GM10266 (cell line): ENCODE data around the gene PHRF1.

Experiments
- DNase-seq: peaks from one replicate; pipeline ENCODE4 v3.0.0; 2012; ENCODE audit errors: extremely low spot score
- TF ChIP-seq, protein P1 (sequence below): IDR thresholded peaks from 2 replicates; pipeline ENCODE4 v1.5.1; 2012; ENCODE audit warnings: mild to moderate bottlenecking, low read depth; ENCODE audit not compliant: control insufficient read depth, insufficient read depth; ENCODE audit errors: missing control alignments

The PHRF1 gene

DNA sequence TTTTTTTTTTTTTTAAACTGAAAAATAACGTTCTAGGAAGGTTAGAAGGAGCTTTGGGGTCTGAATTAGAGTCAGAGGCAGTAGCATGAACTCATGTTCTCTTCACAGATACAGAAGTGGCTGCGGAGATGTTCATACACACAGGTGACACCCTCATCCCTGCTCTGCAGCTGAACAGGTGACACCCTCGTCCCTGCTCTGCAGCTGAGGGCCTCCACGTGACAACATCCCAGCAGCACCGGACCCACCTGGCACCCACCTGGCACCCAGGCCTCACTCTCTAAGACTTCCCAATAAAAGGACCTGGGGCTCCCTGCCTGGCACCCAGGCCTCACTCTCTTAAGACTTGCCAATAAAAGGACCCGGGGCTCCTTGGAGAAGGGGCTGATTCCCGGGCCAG is 80.6 kb downstream of the PHRF1 start:
- no peak for DNase-seq
- TF ChIP-seq, protein P1, sequence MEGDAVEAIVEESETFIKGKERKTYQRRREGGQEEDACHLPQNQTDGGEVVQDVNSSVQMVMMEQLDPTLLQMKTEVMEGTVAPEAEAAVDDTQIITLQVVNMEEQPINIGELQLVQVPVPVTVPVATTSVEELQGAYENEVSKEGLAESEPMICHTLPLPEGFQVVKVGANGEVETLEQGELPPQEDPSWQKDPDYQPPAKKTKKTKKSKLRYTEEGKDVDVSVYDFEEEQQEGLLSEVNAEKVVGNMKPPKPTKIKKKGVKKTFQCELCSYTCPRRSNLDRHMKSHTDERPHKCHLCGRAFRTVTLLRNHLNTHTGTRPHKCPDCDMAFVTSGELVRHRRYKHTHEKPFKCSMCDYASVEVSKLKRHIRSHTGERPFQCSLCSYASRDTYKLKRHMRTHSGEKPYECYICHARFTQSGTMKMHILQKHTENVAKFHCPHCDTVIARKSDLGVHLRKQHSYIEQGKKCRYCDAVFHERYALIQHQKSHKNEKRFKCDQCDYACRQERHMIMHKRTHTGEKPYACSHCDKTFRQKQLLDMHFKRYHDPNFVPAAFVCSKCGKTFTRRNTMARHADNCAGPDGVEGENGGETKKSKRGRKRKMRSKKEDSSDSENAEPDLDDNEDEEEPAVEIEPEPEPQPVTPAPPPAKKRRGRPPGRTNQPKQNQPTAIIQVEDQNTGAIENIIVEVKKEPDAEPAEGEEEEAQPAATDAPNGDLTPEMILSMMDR = no peak

DNA sequence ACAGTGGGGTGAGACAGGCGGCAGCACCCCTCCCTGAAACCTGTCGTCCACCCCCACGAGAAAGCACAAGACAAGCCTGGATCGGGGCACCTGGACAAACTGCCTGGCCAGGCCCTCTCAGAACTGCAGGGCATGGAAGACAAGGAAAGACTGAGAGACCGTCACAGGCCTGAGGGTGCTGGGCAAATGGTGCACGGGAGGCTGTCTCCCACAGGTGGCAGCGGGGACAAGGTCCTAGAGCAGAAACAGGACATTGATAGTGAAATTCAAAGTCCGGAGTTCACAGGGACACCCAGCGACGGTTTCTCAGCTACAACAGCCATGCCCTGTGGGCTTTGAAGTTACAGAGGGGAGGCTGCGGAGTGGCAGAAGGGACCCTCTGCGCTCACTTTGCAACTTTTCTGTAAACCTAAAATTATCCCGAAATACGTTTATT is 81.4 kb downstream of the PHRF1 start:
- DNase-seq = no peak
- TF ChIP-seq, protein P1 = no peak

DNA sequence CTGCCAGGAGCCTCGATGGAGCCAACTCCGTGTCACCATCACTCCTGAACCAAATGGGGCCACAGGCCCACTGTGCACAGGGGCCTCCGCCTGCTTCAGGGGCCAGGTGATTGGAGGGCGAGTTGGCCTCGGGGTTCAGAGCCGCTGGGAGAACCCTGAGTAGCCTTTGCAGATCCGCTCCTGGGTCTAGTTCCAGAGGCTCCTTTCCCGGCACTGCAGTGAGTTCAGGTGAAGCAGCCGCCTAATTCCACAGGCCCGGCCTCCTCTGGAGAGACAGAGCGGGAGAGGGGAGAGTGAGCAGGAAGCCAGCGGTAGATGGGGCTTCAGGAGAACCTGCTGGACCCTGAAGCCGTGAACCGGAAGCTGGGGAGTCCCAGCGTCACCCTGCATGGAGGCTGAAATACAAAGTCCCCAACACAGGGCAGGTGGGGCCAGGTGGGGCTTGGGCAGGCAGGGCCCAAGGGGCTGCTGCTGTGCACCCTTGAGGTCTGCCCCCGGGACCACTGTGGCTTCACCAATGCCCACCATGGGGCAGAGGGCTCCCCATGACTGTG is 83.3 kb downstream of the PHRF1 start:
- TF ChIP-seq, protein P1 = no peak
- DNase-seq = no peak

DNA sequence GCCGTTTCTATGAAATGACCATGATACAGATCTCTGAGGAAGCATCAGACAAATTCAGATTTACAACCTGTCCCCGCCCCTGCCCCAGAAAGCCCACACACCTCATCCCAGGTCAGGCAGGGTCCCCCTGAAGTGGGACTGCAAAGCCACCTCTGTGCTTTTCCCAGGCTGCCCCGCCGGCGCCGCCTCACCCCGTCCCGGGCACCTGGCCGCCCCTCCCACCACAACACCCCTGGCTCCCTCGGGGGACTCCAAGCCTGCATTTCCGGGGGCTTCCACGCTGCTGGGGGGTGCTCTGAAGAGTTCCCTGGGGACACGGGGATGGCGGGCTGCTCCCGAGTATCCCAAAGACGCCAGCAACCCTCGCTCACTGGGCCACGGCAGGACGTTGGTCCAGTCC is 84.0 kb downstream of the PHRF1 start:
- TF ChIP-seq, protein P1 = no peak
- no peak for DNase-seq

DNA sequence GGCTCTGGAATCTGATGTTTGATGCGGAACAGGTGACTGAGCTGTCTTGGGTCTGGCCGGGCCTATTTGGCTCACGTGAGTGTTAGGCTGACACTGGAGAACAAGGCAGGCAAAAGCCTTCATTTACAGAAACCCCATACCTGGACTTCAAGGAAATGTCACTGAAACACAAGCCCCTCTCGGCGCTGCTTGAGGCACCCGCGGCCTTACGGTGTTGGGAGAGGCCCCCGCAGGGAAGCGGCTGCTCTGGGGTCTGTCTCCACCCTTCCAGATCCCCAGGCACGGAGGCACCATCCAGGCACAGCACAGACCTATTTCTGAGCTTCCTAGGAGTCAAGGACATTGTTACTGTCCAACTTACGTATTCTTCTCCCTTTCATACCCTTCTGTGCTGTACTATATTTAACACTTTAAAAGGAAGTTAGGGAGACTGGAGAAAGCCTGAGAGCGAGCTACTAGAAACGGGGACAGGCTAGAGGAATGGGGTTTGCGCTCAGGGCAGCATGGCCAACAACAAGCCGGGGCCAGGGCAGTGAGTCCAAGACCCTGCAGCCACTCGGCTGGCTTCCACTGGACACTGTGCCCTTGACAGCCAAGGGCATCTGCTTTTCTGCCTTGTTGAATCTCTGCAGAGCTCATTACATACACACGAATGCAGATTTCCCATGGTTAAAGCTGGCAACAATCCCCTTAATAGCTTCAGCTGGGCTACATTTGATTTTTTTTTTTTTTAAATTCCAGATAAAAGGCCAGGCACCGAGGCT is 84.6 kb downstream of the PHRF1 start:
- TF ChIP-seq, protein P1 = no peak
- DNase-seq = no peak
